Loucy (cell line): Measurements from ENCODE around the gene ITGB5.

Experiments used
- H2AFZ ChIP-seq: fragments of 200-600 bp; sonication (generic); 2 replicates; pipeline ENCODE4 v1.6.0; 2016; ENCODE audit warnings: antibody characterized with exemption, mild to moderate bottlenecking, low read length, moderate library complexity
- H3F3A ChIP-seq: fragments of 200-600 bp; 2 replicates; pipeline ENCODE4 v1.6.0; 2016; ENCODE audit warnings: antibody characterized with exemption, low read depth, mild to moderate bottlenecking
- H3K27me3 ChIP-seq: fragments of 200-600 bp; sonication (generic); 2 replicates; pipeline ENCODE4 v1.6.1; 2014; ENCODE audit warnings: low read length, mild to moderate bottlenecking; ENCODE audit not compliant: insufficient read depth, poor library complexity, severe bottlenecking
- H3K36me3 ChIP-seq: fragments of 200-600 bp; sonication (generic); 2 replicates; pipeline ENCODE4 v1.6.1; 2016; ENCODE audit warnings: low read length; ENCODE audit not compliant: insufficient read depth
- H3K4me1 ChIP-seq: fragments of 200-600 bp; sonication (generic); 2 replicates; pipeline ENCODE4 v1.5.1; 2014; ENCODE audit warnings: low read length, mild to moderate bottlenecking; ENCODE audit not compliant: insufficient read depth, poor library complexity, severe bottlenecking
- H3K4me2 ChIP-seq: fragments of 200-600 bp; sonication (generic); 2 replicates; pipeline ENCODE4 v1.6.0; 2014; ENCODE audit warnings: antibody characterized with exemption, low read length, low read depth, mild to moderate bottlenecking; ENCODE audit not compliant: poor library complexity, severe bottlenecking
- H3K4me3 ChIP-seq: fragments of 200-600 bp; sonication (generic); 2 replicates; pipeline ENCODE4 v1.5.1; 2014; ENCODE audit warnings: low read length, mild to moderate bottlenecking, mixed read lengths; ENCODE audit not compliant: poor library complexity, severe bottlenecking
- H3K79me2 ChIP-seq: fragments of 200-600 bp; sonication (generic); 2 replicates; pipeline ENCODE4 v1.6.1; 2014; ENCODE audit warnings: low read length; ENCODE audit not compliant: insufficient read depth
- H3K9ac ChIP-seq: fragments of 200-600 bp; sonication (generic); 2 replicates; pipeline ENCODE4 v1.6.0; 2014; ENCODE audit warnings: mild to moderate bottlenecking, low read depth, low read length, moderate library complexity; ENCODE audit not compliant: poor library complexity, severe bottlenecking
- H3K9me2 ChIP-seq: fragments of 200-600 bp; sonication (generic); replicated peaks from 2 replicates; pipeline ENCODE4 v1.6.1; 2016; ENCODE audit warnings: low read depth, low read length, mixed read lengths
- H3K9me3 ChIP-seq: fragments of 200-600 bp; sonication (generic); 2 replicates; pipeline ENCODE4 v1.6.1; 2014; ENCODE audit warnings: mild to moderate bottlenecking, antibody characterized with exemption, low read length, low read depth; ENCODE audit not compliant: insufficient read depth
- H4K20me1 ChIP-seq: fragments of 200-600 bp; sonication (generic); 2 replicates; pipeline ENCODE4 v1.6.0; 2014; ENCODE audit warnings: antibody characterized with exemption, low read length, mild to moderate bottlenecking; ENCODE audit not compliant: insufficient read depth, poor library complexity, severe bottlenecking
- CTCF ChIP-seq: fragments of 200-600 bp; sonication (generic); conservative IDR thresholded peaks from 2 replicates; pipeline ENCODE4 v1.5.1; 2014; ENCODE audit warnings: mild to moderate bottlenecking, antibody characterized with exemption, low read length
- EZH2phosphoT487 ChIP-seq: fragments of 200-600 bp; IDR thresholded peaks from 2 replicates; pipeline ENCODE4 v1.6.1; 2018; ENCODE audit warnings: antibody characterized with exemption, mild to moderate bottlenecking, moderate library complexity, borderline replicate concordance

The ITGB5 gene

GRCh38 chr3:124800076-124800475 is 87.1 kb downstream of the ITGB5 start:
- Histone ChIP-seq H3K79me2 (no peaks in the 10 kb centered on the region), H3K9me2 (no peaks in the 10 kb centered on the region), H2AFZ (no peak overlapping the region), H3K27me3 (no peaks in the 10 kb centered on the region), H3K4me1 (no peaks in the 10 kb centered on the region), H3K4me2 (no peak overlapping the region), H4K20me1 (no peaks in the 10 kb centered on the region), H3K9me3 (no peaks in the 10 kb centered on the region), H3K4me3 (no peak overlapping the region), H3K36me3 (no peaks in the 10 kb centered on the region), H3K9ac (no peak overlapping the region), H3F3A (no peaks in the 10 kb centered on the region)
- TF ChIP-seq CTCF: no peak

GRCh38 chr3:124799676-124800075 is 87.5 kb downstream of the ITGB5 start:
- no peaks in the 10 kb centered on the region for H3K36me3 ChIP-seq

DNA sequence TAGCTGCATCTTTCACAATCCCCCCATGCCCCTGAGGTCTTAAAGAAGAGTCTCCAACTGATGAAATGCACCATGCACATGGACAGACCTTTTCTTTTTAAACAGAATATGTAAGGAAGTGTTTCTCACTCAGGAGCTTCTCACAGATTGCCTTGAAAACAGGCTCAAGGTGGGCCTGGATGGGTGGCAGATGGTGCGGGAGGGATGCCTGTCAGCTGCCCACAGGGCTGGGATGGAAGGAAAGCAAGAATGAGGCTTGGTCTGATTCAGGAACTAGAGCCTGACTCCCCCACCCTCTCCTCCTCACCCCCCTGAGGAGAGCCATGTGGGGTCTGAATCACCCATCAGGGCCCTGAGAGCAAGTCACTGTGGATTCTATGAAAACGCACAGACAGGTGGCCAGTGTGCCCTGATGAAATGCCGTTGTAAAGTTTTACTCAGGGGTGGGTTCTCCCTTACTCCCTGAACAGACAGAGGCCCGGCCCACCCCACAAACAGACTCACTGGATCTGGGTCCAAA is 89.7 kb downstream of the ITGB5 start:
- no peaks in the 10 kb centered on the region for H3K79me2 ChIP-seq
- H3K36me3 ChIP-seq: no peaks in the 10 kb centered on the region
- TF ChIP-seq CTCF (no peak), EZH2phosphoT487 (no peak)
- no peaks in the 10 kb centered on the region for H3K27me3 ChIP-seq
- no peak overlapping the region for H3K4me3 ChIP-seq
- H3K9ac ChIP-seq: no peak overlapping the region
- no peaks in the 10 kb centered on the region for H3K4me1 ChIP-seq
- no peaks in the 10 kb centered on the region for H3K9me3 ChIP-seq
- no peak overlapping the region for H2AFZ ChIP-seq
- no peaks in the 10 kb centered on the region for H3F3A ChIP-seq
- H4K20me1 ChIP-seq: no peaks in the 10 kb centered on the region
- no peak overlapping the region for H3K4me2 ChIP-seq
- no peaks in the 10 kb centered on the region for H3K9me2 ChIP-seq

More at GRCh38 chr3:124799676-124800075, 87.5 kb downstream of the ITGB5 start:
- H3K27me3 ChIP-seq: no peaks in the 10 kb centered on the region
- H3F3A ChIP-seq: no peaks in the 10 kb centered on the region
- H3K9ac ChIP-seq: no peak overlapping the region
- H3K79me2 ChIP-seq: no peaks in the 10 kb centered on the region
- H3K4me2 ChIP-seq: no peak overlapping the region
- H3K4me3 ChIP-seq: no peak overlapping the region
- no peaks in the 10 kb centered on the region for H3K9me3 ChIP-seq
- H3K9me2 ChIP-seq: no peaks in the 10 kb centered on the region
- H3K4me1 ChIP-seq: no peaks in the 10 kb centered on the region
- TF ChIP-seq CTCF (no peak), EZH2phosphoT487 (no peak)
- H2AFZ ChIP-seq: no peak overlapping the region
- H4K20me1 ChIP-seq: no peaks in the 10 kb centered on the region
